ENCODE results near the gene PGRMC1. TPM values are rescaled to one million over a fixed set of nuclear protein-coding genes. Genes with fewer than 3 reads are reported as not detected.
"Not testable (repeated sequence)": the region's sequence is repeated elsewhere in the genome, so short reads cannot be mapped to it uniquely, and the experiment has no call there.

Gene PGRMC1
- polyA plus RNA-seq, 3 donors, result 37.2 to 150 (median 97.1) TPM

GRCh38 chrX:119288890-119289393 lies 52.9 kb downstream of the PGRMC1 start:
- H3K27ac ChIP-seq (ENCODE audit: low read depth, low read length), result no peak overlapping the region
- 63 to 73% (median 64%) methylated on average over 4 of the region's 4 CpGs for WGBS, 3 donors

DNA sequence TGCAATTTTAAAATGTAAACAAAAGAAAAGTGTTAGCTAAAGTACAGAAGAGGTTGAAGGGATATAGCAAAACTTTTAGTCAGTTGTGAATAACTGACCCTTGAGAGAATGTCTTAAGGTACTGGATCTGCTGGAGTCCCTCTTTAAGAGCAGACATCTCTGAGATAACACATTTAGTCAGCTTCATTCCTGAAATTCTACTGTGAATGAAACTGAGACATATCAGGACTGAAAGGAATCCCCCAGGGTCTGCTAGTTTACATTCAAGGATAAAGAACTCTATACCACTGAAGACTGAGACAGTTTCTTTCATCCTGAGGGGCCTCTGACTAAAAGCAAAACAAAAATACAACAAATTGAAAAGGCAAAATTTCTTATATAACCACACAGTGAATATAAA lies 54.4 kb downstream of the PGRMC1 start:
- no peak overlapping the region for H3K27ac ChIP-seq (ENCODE audit: low read depth, low read length)

- WGBS, 3 donors, result 69 to 75% (median 70%) methylated on average over 2 of the region's 2 CpGs
- not testable (repeated sequence) for H3K27ac ChIP-seq (ENCODE audit: low read depth, low read length)
Observed at GRCh38 chrX:119291246-119291645, 55.2 kb downstream of the PGRMC1 start.

- no peak overlapping the region for H3K27ac ChIP-seq (ENCODE audit: low read depth, low read length)
Observed at GRCh38 chrX:119292445-119292844, 56.4 kb downstream of the PGRMC1 start.

Other genes with a start within 250 kb of the PGRMC1 start
- gene CT47C1, start 163.3 kb upstream of the PGRMC1 start, polyA plus RNA-seq, result not detected
- gene KIAA1210, start 108.5 kb upstream of the PGRMC1 start, polyA plus RNA-seq, result not detected
- 10 to 100 TPM in 2 of 3 donors, 1 to 10 TPM in 1; 4.3 to 20.4 (median 12.8) TPM for gene SLC25A43, start 163.1 kb downstream of the PGRMC1 start, polyA plus RNA-seq
- 100 to 1,000 TPM; 177 to 511 (median 346) TPM for gene SLC25A5, start 232.2 kb downstream of the PGRMC1 start, polyA plus RNA-seq